Glutamatergic neuron (in vitro differentiated cells): ENCODE measurements around the gene PECR. TPM values are rescaled to one million over a fixed set of nuclear protein-coding genes. Genes with fewer than 3 reads are reported as not detected.

ENCODE experiments used
- DNase-seq: peaks from one replicate; pipeline ENCODE4 v3.0.0; 2022
- H3K27ac Mint-ChIP-seq: one replicate; pipeline ENCODE4 v1.8.0; 2020; ENCODE audit warnings: mild to moderate bottlenecking, mixed read lengths, inconsistent platforms; ENCODE audit not compliant: unreplicated experiment
- H3K27me3 Mint-ChIP-seq: one replicate; pipeline ENCODE4 v1.8.0; 2020; ENCODE audit warnings: mild to moderate bottlenecking, moderate library complexity, mixed read lengths, inconsistent platforms; ENCODE audit not compliant: unreplicated experiment
- H3K36me3 Mint-ChIP-seq: one replicate; pipeline ENCODE4 v1.8.0; 2020; ENCODE audit warnings: mild to moderate bottlenecking, mixed read lengths, inconsistent platforms; ENCODE audit not compliant: unreplicated experiment
- H3K4me1 Mint-ChIP-seq: one replicate; pipeline ENCODE4 v1.8.0; 2020; ENCODE audit warnings: mild to moderate bottlenecking, low read depth, mixed read lengths, inconsistent platforms; ENCODE audit not compliant: unreplicated experiment
- H3K4me3 Mint-ChIP-seq: one replicate; pipeline ENCODE4 v1.8.0; 2020; ENCODE audit warnings: mild to moderate bottlenecking, mixed read lengths, inconsistent platforms; ENCODE audit not compliant: unreplicated experiment
- H3K9me3 Mint-ChIP-seq: one replicate; pipeline ENCODE4 v1.8.0; 2020; ENCODE audit warnings: mild to moderate bottlenecking, moderate library complexity, mixed read lengths, inconsistent platforms; ENCODE audit not compliant: unreplicated experiment
- total RNA-seq: library from RNA; stranded (reverse); fragmentation: NEBNext Ultra II Directional; extraction: Animal tissue kit (Norgen Biotek cat#: 25700); gene quantifications from one replicate; pipeline ENCODE4 v1.2.1, GENCODE V29; 2021; ENCODE audit not compliant: unreplicated experiment
- TF ChIP-seq, protein P1 (sequence below): fragments of 200-600 bp; sonication (generic); IDR thresholded peaks from one replicate; pipeline ENCODE4 v1.5.0; 2021; ENCODE audit not compliant: partially characterized antibody, unreplicated experiment

PECR gene
- total RNA-seq, 1 donor from 2014 or later, result 33.0 TPM

DNA sequence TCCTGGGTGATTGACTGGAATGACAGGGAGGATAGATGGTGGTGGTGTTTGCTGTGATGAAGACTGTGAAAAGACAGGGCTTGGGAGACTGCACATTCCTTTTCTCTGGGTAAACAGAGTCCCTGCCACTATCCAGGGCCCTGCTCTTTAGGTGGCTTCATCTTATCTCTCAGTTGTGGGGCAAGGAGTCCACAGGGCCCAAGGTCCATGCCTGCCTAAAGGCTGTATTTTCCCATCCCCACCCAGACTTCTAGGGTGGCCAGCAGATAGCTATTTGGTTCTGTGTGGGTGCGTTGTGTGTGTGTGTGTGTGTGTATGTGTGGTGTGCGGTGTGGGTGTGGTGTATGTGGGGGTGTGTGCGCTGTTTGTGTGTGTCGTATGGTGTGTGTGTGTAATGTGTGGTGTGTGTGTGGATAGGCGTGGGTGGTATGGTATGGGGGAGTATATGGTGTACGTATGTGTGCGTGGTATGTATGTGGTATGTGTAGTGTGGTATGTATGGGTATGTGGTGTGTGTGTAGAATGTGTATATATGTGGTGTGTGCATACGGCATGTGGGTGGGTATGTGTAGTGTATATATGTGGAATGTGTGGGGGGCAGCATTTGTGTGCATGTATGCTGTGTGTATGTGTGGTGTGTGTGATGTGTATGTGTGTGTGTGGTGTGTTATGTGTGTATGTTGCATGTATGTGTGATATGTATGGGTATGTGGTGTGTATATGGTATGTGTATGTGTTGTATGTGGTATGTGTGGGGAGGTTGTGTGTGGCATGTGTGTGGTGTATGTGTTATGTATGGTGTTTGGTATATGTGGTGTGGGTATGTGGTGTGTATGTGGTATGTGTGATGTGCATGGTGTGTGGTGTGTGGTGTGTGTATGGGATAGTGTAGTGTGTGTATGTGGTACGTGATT lies 17.1 kb upstream of the PECR start:
- TF ChIP-seq, protein P1, sequence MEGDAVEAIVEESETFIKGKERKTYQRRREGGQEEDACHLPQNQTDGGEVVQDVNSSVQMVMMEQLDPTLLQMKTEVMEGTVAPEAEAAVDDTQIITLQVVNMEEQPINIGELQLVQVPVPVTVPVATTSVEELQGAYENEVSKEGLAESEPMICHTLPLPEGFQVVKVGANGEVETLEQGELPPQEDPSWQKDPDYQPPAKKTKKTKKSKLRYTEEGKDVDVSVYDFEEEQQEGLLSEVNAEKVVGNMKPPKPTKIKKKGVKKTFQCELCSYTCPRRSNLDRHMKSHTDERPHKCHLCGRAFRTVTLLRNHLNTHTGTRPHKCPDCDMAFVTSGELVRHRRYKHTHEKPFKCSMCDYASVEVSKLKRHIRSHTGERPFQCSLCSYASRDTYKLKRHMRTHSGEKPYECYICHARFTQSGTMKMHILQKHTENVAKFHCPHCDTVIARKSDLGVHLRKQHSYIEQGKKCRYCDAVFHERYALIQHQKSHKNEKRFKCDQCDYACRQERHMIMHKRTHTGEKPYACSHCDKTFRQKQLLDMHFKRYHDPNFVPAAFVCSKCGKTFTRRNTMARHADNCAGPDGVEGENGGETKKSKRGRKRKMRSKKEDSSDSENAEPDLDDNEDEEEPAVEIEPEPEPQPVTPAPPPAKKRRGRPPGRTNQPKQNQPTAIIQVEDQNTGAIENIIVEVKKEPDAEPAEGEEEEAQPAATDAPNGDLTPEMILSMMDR, result no peak
- no peak overlapping the region for H3K4me3 Mint-ChIP-seq
- H3K4me1 Mint-ChIP-seq, result peaks cover 1% of the 10 kb centered on the region
- DNase-seq, result no peak
- peaks cover 7% of the 10 kb centered on the region for H3K27me3 Mint-ChIP-seq
- H3K9me3 Mint-ChIP-seq, result no peaks in the 10 kb centered on the region
- H3K27ac Mint-ChIP-seq, result no peak overlapping the region
- H3K36me3 Mint-ChIP-seq, result peaks cover 17% of the 10 kb centered on the region

DNA sequence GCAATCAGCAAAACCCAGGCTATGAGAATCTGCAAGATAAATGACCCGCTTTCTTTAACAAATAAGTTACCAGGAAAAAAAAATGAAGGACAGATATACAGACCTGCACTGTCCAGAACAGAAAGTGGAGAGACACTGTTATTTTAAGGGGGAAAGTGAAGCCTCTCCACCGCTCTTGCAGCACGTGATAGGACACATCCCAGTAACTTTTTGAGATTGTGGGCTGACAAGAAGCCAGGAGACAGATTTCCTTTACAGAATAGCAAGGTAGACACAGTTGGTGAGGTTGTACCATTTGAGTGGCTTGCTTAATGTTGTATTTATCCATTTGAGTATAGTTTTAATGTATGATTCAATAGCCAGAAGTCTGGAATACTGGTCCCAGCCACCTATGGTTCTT lies 13.1 kb upstream of the PECR start:
- H3K27me3 Mint-ChIP-seq, result peaks cover under 1% of the 10 kb centered on the region
- no peak overlapping the region for H3K27ac Mint-ChIP-seq
- TF ChIP-seq, protein P1, result no peak
- peaks cover 15% of the 10 kb centered on the region for H3K4me1 Mint-ChIP-seq
- H3K9me3 Mint-ChIP-seq, result no peaks in the 10 kb centered on the region
- DNase-seq, result no peak
- no peak overlapping the region for H3K4me3 Mint-ChIP-seq
- H3K36me3 Mint-ChIP-seq, result peaks cover 7% of the 10 kb centered on the region

DNA sequence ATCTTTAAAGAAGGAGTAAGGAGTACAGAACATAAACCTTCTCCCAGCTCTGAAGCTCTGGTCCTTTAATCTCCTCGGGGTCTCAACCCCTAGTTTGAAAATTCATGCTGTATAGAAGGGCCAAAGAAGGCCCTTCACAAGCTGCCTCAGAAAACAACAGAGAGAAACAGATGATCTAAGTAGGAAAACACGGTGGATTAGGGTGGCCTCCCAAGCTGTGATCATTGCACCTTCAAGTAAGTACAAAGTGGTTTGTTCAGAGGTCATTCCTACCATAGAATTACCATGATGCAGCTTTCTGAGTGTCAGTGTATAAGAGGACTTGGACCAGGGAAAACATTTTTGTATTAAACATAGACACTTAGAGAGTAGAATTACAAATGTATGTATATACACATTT lies 11.0 kb upstream of the PECR start:
- no peaks in the 10 kb centered on the region for H3K9me3 Mint-ChIP-seq
- DNase-seq, result no peak
- peak overlapping the region; percentile 48 for H3K27ac Mint-ChIP-seq
- peaks cover 12% of the 10 kb centered on the region for H3K36me3 Mint-ChIP-seq
- H3K27me3 Mint-ChIP-seq, result no peaks in the 10 kb centered on the region
- no peak overlapping the region for H3K4me3 Mint-ChIP-seq
- H3K4me1 Mint-ChIP-seq, result peaks cover 21% of the 10 kb centered on the region
- TF ChIP-seq, protein P1, result no peak

DNA sequence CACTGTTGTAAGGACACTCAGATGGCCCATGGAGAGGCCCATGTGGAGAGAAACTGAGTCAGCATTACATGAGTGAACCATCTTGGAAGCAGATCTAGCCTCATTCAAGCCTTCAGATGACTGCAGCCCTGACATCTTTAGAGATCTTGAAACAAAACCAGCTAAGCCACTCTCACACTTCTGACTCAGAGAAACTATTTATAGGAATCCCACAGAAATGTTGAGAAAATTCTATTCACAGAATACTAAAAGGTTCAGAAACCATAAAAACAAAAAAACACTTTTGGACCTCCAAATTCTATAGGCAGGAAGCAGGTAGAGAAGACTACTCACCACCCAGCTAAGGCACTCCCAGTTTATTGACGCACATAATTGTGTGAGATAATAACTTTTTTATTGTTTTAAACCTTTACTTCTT lies 8.8 kb upstream of the PECR start:
- TF ChIP-seq, protein P1, result no peak
- Mint-ChIP-seq H3K4me3 (no peak overlapping the region), H3K27ac (peak overlapping the region; percentile 8), H3K36me3 (peaks cover 18% of the 10 kb centered on the region), H3K4me1 (peaks cover 36% of the 10 kb centered on the region), H3K27me3 (no peaks in the 10 kb centered on the region), H3K9me3 (no peaks in the 10 kb centered on the region)
- DNase-seq, result no peak
